ENCODE results near the gene FAM219A.

- TF ChIP-seq CTCF (IDR thresholded peaks at IDR 0.05; ENCODE audit: insufficient read depth, low read length, poor library complexity, severe bottlenecking) (no peak), EZH2phosphoT487 (conservative IDR thresholded peaks at IDR 0.05; ENCODE audit: low read length) (no peak)
These were observed 58.6 kb downstream of the FAM219A start for GRCh38 chr9:34399729-34400128.

All from SU-DHL-6 (cell line).